GM21367 (cell line): Measurements from ENCODE around the gene SLC37A1.
A peak's percentile ranks its signal among the peaks of the same experiment; 100 is the strongest.

Experiments
- ATAC-seq: cut with Tn5 transposase; IDR thresholded peaks from one replicate; pipeline ENCODE4 v1.9.1; 2021; ENCODE audit not compliant: unreplicated experiment

The SLC37A1 gene

DNA sequence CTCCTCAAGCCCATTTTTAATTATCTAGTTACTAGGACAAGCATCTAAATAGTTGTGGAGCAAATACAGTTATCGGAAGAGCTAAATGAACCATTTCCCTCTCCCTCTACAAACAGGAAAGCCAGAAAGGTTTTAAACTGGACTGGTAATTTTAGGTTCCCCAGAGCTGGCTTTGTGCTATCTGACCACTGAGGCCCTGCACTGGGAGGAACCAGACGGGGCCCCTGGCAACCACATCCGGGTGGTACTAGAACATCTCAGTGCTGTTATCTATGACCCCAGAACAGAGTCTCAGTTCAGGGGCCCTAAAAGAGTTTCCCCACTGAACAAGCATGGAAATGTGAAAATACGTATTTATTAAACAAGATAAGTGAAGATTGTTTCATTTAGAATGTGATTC, 9.9 kb upstream of the SLC37A1 start:
- no peak for ATAC-seq

DNA sequence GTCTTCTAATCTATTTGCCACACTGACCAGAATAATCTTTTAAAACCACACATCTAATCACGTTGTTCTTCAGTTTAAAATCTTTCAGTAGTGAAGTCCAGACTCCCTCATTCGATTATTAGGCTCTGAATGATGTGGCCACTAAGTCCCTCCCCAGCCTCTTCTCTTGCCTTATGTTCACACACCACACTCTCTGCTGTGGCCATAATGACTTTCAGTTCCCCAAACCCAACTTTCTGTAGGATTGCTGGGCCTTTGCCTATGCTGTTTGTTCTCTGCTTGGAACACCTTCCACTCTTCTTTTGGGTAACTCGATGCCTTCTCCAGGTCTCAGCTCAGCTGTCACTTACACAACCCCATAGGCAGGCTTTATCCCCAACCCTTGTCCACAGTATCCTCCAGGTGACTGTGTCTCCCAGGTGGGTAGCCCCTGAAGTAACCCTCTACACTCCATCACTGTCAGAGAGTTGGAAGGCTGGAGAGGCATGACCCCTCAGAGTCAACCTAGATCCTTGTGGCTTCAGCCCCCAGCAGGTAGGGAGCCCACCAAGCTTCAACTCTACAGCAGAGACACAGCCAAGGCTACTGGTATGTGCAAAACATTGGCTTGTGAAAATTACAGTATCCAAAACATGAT, 8.4 kb upstream of the SLC37A1 start:
- ATAC-seq = peak; percentile 68

DNA sequence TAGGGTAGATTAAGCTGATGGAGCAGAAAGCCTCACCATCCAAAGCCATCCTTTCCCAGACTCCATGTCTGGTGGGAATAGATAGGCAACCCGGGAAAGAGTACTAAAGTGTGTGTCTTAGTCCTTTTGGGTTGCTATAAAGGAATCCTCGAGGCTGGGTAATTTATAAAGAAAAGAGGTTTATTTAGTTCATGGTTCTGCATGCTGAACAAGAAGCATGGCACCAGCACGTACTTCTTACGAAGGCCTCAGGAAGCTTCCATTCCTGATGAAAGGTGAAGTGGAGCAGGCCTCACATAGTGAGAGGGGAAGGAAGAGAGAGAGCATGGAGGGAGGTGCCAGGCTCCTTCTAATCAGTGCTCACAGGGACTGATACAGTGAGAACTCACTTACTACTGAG, 6.2 kb upstream of the SLC37A1 start:
- ATAC-seq = no peak

DNA sequence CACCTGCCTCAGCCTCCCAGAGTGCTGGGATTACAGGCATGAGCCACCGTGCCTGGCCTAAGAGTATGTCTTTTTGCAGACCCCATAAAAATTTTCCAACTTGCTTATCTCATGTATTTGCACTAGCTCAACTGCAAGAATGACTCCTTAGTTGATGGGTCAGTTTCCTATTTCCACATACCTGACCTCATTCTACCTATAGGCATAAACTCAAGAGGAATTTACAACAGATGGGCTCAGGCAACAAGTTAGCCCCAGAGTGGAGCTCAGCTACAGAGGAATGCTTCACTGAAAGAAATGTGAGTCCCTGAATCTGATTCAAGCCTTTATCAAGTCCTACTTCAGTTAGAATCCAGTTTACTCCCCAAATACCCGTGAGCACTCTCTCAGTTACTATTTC, 5.3 kb upstream of the SLC37A1 start:
- ATAC-seq = no peak

DNA sequence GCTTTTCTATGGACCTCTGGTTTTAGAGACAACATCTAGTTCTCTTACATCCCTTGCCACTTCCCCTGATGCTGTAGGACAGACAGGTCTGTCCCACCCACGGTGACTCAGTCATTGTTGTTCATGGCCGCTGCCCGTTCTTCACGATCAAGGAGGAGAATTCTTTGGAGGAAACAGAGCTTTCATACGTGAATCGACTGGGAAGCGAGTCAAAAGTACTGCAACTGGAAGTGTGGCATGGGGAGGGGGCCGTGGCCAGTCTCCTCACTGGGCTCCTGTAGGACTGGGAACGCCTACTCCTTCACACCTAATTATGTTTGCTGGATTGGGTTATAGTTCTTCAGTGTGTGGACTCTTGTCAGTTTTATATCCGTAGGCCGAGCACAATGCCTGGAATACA, 4.4 kb upstream of the SLC37A1 start:
- ATAC-seq = no peak

DNA sequence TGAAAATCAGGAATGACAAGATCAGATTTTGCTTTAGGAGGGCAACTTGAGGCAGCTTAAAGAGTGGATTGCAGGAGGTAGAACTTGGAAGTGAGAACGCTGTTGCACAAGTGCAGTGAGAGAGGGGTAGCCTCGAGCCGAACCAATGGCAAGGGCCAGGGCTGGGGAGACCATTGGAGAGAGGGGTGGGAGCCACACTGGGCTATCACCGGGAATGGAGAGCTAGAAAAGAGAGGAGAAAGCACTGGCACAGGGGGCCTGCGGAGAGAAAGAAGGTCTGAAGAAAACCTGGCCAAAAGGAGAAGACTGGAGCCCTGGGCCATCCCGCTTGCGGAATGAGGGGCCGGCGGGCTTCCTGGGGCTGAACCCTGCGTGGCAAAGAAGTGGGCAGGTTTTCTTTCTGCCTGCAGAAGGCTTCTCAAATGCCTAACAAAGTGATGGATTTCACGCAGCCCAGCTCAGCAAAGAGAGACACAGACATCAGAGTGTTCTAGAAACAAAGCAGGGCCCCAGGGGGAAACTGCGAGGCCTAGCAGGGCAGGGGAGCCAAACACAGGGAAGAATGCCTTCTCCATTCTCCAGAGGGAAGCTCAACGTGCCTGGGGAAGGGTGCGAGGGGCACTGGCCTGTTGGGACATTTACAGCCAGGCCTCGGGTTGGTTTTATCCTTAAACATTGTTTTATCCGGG, 1.2 kb upstream of the SLC37A1 start:
- ATAC-seq = no peak

DNA sequence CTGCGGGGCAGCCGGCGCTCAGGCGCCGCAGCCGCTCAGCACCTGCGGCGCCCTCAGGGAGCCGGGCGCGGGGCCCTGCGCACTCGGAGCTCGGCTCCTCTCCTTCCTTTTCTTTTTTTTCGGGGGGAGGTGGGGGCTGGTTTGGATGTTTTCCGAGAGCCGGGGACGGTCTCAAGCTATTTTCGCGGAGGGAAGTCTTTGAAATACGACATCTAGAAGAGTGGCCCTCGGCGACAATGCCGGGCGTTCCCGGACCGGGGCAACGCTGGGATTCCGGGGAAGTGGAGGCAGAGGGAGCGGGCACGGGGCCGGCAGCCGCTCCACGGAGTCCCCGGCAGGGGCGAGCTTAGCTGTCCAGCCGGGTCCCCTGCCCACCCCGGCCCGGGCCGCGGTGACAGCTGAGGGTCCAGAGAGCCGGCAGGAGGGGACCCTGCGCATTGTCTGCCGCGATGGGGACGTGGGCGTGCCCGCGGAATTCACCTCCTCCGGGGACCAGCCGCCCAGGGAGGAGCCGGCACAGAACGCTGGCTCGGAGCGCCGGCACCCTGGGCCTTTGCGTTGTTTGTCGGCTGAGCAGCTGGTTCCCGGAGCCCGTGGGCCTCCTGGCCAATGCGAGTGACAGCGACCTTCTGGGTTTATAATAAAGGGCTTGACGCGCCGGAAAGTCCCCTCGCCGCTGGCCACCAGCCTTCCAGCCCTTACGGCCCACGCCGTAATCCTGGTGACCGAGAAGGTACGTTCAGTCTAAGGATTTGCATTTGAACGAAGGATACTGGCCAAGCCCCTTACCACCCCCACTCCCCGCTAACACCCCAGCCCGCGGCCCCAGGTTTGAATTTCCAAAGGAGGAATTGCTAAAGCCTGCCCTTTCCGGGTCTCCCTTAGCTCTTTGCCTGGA, 582 bp downstream of the SLC37A1 start:
- ATAC-seq = peak; percentile 42

DNA sequence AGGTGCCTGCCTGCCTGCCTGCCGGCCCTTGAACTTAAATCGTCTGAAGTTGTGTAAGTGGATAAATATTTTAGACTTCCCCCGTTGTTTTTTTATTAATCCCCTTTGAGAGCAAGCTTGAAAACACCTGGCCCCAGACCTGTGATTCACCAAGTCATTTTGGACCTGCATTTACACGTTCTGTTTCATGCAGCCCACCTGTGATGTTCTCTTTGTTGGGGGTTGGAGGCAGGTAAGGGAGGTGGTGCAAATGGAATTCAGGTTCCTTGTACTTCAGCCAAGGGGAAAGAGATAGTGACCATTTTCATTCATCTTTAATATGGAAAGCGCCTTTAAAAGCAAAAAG, 1.2 kb downstream of the SLC37A1 start:
- ATAC-seq = no peak

DNA sequence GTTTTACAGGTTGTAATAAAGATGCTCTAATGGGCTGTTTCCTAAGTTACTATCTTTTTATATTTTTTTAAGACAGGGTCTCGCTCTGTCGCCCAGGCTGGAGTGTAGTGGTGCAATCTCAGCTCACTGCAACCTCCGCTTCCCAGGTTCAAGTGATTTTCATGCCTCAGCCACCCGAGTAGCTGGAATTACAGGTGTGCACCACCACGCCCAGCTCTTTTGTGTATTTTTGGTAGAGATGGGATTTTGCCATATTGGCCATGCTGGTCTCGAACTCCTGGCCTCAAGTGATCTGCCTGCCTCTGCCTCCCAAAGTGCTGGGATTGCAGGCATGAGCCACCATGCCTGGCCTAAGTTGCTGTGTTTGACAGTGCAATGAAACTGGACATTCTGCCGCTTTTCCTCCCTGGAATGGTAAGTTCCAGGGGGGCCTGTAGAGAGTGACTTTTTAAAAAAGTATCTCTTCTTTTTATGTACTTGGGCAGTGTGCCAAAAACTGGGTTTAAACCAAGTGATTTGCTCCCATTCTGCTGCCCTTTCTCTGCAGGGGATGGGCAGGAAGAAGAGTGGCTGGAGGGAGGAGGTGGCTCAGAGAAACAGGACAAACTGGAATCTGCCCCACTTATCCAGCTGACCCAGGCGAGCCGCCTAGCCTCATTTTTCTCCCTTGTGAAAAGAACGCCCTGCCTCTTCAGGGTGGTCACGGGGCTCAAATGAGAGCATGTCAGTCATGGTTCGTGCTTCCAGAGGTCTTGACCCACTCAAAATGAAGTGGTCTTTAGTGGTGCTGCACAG, 2.3 kb downstream of the SLC37A1 start:
- ATAC-seq = no peak

DNA sequence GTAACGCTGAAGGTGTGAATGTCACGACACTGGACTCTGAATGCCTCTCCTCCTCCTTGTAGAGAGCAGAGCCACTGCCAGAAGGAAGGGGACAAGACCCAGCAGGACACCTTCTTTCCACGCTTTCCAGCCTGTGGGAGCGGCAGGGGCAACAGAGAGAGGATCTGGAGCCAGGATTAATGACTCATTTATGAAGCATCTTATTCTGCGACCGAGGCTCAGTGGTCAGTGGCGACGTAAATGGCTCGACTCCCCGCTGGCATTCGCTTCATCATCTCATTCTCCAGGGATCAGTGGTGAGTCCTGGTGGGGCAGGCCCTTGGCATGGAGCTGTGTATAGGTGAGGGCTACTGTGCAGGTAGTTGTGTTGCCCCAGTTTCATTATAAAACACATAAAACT, 4.6 kb downstream of the SLC37A1 start:
- ATAC-seq = no peak

DNA sequence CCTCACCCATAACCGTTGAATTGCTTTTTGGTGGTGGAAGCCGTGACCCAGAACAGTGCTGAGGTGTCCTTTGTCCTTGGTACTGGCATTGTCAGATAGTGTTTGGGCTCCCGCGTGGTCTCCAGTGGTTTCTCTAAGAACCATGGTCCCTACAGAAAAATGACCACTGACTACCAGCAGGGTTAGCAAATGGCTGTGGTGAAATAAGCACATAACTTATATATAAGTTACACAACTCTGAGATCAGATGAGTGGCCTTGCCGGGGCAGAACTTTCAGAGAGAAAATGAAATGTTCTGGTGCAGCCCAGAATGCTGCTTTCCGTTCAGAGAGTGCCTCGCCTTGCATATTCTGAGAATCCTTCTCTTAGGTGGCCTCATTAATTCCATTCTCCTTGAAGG, 5.0 kb downstream of the SLC37A1 start:
- ATAC-seq = no peak

DNA sequence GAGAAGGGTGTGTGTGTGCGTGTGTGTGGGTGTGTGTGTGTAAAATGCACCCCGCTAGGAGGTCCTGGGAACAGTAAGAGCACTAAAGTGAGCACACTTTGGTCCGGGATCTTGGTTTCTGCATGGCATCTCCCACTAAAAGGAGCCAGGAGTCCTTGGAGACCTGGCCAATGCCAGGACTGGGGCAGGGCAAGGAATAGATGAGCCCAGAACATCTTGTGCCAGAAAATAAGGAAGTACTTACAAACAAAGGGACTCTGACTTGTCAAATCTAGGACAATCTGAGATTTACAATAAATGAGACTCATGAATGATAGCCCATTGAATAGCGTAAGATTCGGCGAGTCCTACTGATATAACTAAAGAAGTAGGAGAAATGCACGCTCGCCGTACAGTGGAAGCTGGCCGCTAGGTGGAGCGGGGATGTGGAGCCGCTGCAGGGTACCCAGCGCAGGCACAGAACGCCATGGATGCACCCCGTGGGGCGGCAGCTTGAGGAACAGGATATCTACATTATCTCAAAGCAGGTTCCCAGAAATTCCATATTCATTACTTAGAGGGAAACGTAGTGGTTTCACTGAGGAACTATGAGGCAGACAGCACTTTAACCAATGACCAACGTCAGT, 7.1 kb downstream of the SLC37A1 start:
- ATAC-seq = no peak

DNA sequence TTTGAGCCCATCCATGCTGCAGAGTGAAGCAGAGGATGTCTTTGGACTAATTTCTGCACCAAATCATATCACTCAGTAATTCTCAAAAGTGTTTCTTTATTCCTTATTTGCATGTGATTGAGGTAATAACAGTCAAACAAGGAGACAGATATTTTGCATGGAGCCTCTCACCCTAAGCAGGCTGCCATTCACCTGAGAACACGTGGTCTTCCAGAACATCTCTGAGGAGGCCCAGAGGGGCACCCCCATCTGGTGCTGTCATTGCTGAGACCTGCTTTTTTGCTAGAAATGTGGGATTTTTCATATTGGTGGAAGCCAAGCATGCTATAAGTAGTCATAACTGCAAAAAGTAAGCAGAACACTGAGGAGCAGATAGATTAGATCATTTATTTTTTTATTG, 7.7 kb downstream of the SLC37A1 start:
- ATAC-seq = no peak

DNA sequence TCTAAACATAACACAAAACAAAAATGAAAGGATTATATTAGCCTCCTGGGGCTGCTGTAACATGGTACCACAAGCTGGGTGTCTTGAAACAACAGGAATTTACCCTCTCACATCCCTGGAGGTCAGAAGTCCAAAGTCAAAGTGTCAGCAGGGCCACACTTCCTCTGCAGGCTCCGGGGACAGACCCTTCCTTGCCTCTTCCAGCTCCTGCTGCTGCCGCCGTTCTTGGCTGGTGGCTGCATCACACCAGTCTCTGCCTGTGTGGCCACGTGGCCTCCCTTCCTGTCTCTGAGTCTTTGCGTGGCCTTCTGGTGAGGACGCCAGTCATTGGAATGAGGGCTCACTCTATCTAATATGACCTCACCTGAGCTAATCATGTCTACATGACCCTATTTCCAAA, 8.2 kb downstream of the SLC37A1 start:
- no peak for ATAC-seq

DNA sequence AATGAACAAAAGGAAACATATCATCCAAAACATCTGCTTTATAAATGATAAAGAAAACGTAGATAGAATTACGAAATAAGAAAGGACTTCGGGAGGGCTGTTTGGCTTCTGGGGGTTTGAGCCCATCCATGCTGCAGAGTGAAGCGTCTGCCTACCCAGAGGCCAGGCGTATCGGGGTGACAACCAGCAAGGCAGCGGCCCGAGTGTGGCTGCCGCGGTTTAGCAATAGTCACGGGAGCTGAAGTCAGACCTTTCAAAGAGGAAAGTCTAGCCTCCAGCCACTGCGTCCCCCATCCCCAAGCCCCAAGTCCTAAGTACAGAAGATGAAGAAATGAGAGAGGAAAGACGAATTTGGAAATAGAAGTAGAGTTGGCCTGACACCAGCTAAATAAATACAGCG, 8.6 kb downstream of the SLC37A1 start:
- no peak for ATAC-seq

DNA sequence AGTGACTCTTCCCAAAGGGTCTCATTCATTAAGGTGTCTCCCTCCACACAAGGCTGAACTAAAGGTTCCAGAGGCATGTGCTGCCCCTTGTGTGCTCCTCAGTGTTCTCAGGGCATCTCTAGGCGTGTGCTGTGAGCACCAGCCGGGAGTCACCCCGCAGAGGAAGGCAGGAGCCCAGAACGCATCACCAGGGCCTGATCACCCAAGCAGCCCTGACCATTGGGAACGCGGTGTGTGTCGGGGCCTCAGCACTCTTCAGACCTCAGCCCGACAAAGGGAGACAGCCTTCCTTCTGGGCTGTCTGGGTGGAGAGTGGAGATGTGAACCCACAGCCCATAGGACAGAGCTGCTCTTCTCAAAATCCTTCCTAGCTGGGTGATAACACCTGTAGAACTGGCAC, 9.1 kb downstream of the SLC37A1 start:
- no peak for ATAC-seq

DNA sequence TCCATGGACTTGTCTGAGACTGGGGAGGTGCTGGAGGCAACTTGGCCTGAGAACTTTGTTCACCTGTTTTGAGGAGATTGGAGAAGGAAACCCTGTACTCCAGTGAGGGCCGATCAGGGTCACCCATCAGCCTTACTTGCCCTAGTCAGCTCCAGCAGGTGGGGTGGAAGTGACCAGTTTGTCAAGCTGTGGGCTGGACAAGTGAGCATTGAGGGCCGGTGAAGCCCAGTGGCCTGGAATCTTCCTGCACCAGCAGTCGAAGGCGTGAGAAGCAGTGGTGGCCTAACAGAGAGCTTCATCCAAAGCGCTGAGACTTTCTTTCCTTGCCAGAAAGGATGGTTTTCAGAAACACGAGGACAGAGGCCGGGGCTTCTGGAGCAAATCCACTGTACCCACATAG, 9.6 kb downstream of the SLC37A1 start:
- no peak for ATAC-seq

DNA sequence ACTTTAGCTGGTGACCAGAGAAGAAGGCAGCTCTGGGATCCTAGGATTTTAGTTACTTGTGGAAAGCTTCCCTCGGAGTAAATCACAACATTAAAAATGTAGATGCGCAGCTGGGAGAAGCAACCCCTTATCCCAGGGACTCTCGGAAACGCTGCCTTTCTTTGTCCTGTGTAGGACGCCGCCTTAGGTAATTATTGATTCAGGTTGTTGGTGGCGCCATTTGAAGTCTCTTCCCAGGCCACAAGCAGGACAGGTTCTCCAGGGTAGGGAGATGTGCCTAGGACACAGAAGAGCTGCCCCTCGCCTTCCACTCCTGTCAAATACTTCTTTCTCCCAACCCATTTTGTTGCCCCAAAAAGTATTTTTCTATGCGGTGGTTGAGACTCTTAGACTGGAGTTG, 10.3 kb downstream of the SLC37A1 start:
- ATAC-seq = no peak

DNA sequence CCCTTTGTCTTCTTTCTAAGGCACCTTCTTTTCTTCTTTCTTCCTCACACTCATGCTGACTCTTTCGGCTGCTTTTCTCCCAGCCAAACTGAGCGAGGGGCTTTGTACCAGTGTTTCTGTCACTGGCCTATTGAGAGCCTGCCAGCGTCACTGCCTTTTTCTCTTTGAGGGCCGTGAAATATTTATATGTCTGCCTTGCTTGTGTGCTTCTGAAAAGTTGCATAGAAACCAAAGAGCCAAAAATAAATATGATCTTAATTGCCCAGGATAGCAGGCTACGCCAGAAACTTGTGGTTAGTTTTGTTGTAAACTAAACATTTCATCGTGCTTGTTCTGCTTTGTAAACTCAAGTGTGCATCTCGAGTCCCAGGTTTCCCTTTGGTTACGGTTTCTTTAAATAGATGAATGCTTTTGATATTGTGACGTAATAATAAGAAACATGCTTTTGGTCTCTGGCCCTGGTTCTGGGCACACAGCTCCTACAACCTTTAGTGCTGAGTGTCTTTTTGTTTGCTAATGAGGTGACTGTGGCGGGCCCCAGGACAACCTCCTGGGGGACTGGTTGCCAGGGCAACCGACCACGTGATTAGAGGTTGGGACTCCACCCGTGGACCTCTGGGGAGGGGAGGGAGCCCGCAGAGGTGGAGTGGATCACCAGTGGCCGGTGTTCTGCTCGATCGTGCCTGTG, 10.8 kb downstream of the SLC37A1 start:
- ATAC-seq = peak; percentile 57

DNA sequence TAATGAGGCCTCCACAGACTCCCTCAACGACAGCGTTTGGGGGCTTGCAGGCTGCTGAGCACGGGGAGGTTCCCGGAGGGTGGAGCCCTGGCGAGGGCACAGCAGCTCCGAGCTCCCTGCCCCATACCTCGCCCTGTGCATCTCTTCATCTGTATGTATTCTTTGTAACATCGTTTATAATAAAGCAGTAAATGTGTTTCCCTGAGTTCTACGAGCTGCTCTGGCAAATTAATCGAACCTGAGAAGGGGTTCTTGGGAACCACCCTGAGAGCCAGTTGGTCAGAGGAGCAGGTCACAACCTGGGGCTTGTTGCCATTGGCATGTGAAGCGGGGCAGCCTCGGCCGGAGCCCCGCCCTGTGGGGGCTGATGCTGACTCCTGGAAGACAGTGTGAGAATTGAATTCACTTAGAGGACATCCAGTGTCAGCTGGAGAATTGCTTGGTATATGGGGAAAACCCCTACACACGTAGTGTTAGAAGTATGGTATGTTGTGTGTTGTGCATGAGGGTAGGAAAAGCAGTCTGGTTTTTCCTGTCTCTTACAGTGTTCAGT, 11.5 kb downstream of the SLC37A1 start:
- peak; percentile 23 for ATAC-seq
